Ovary (tissue), 9 donors: Measurements from ENCODE around the gene DTNBP1. TPM values are rescaled to one million over a fixed set of nuclear protein-coding genes. Genes with fewer than 3 reads are reported as not detected.

Experiments
- DNase-seq, 5 donors: peaks; one replicate each; pipeline ENCODE4 v3.0.0-alpha.2; 2019 to 2020
- H3K27ac ChIP-seq, 2 donors: fragments of 200-600 bp; one replicate each; pipeline versions ENCODE4 v1.5.1 to v1.8.0; 2019 to 2022
- H3K27me3 ChIP-seq: fragments of 200-600 bp; one replicate; pipeline ENCODE4 v1.8.0; 2022
- H3K36me3 ChIP-seq: fragments of 200-600 bp; sonication (generic); one replicate; pipeline ENCODE4 v1.5.1; 2019
- H3K4me1 ChIP-seq: one replicate; pipeline ENCODE4 v1.8.1; 2013; ENCODE audit warnings: mild to moderate bottlenecking, moderate library complexity; ENCODE audit not compliant: insufficient read depth
- H3K4me3 ChIP-seq: fragments of 200-600 bp; sonication (generic); one replicate; pipeline ENCODE4 v1.5.1; 2017
- H3K9me3 ChIP-seq, 2 donors: fragments of 200-600 bp in 1 of 2; sonication (generic) in 1 of 2; one replicate each; pipeline versions ENCODE4 v1.5.1 to v1.8.1; 2013 to 2019; ENCODE audit warnings: mild to moderate bottlenecking in 1 of 2, moderate library complexity in 1 of 2
- CTCF ChIP-seq, 3 donors: fragments of 450-650 bp in 2 of 3; fragments of 200-600 bp in 1 of 3; IDR thresholded peaks; one replicate each; pipeline versions ENCODE4 v1.5.1 to v1.8.0; 2016 to 2022; ENCODE audit warnings: antibody characterized with exemption in 3 of 3, mild to moderate bottlenecking in 1 of 3
- EP300 ChIP-seq: sonication (generic); formaldehyde crosslinking; IDR thresholded peaks from one replicate; pipeline ENCODE4 v1.6.1; 2017; ENCODE audit warnings: antibody characterized with exemption
- POLR2A ChIP-seq: fragments of 450-650 bp; IDR thresholded peaks from one replicate; pipeline ENCODE4 v1.6.1; 2017; ENCODE audit warnings: antibody characterized with exemption, mild to moderate bottlenecking, moderate library complexity
- WGBS, 3 donors: extraction: QIAGEN DNeasy Blood & Tissue Kit in 1 of 3; methylation state at CpG; one replicate each; pipeline versions ENCODE4 v1.1.5 to v1.1.7; 2013 to 2017; 5-methylcytosine and 5-hydroxymethylcytosine counted together
- intact Hi-C, 4 donors: fragments of 100-400 bp; cut with DNase I; formaldehyde crosslinking; loops; one replicate each; pipeline versions ENCODE4 v1.11.0 to v1.15.1; 2022 to 2023
- polyA plus RNA-seq, 2 donors: library from polyadenylated mRNA; stranded (reverse); fragments of 200-250 nt in 1 of 2; fragments of 350-450 nt in 1 of 2; fragmentation: Illumina TruSeq in 1 of 2; extraction: RNeasy Lipid Tissue Mini Kit (QIAGEN cat#74804) in 1 of 2; gene quantifications; one replicate each; pipeline ENCODE4 v1.2.3, GENCODE V29; 2013 to 2014
- total RNA-seq, 7 donors: library from RNA; depleted of rRNA in 2 of 7; stranded (reverse); fragments of >200 nt in 2 of 7; fragmentation: NEBNext Ultra II Directional in 3 of 7; extraction: Animal tissue kit (Norgen Biotek cat#: 25700) in 3 of 7; gene quantifications; one replicate each; pipeline versions ENCODE4 v1.1.0 to v1.2.4, GENCODE V29; 2016 to 2023
- donor health status: DM: no; HTN: no; CAD: no; lungs with moderate emphysema.
- donor health status: DM: no; HTN: no; CAD: no.
- donor health status: Bipolar disorder and iron deficiency.
- donor health status: DM: yes; HTN: yes; CAD: no.
- donor health status: DM: no; HTN: no; CAD: no.
- donor health status: DM: yes; HTN: yes; CAD: no.

The DTNBP1 gene
- total and polyA plus RNA-seq, 9 donors = 11.0 to 21.4 (median 15.6) TPM

DNA sequence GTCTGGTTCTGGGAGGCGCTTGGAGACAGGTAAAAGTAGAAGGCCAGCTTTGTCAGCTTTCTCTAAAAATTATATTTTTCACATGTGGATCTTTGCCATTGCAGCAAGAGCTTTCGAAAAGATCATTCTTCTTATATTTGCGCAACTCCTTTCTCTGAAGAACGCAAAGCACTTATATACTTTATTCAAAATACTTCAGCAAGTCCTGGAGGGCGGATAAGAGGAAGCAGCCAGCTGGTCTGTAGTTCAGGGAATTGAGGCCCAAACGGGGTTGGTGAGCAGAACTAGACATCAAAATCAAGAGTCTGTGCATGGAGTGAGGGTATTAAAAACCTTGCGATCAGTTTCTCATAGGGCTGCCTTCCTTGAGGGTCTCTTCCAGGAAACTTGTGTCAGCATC lies 182.3 kb downstream of the DTNBP1 start:
- no peak overlapping the region for H3K4me3 ChIP-seq
- intact Hi-C loops = no loop called here
- no peak for TF ChIP-seq POLR2A
- no peak for TF ChIP-seq EP300
- TF ChIP-seq CTCF (IDR thresholded peaks at IDR 0.05) = no peak

GRCh38 chr6:15479761-15480160 lies 183.1 kb downstream of the DTNBP1 start:
- Histone ChIP-seq H3K27ac (no peak overlapping the region), H3K4me3 (no peak overlapping the region), H3K9me3 (no peaks in the 10 kb centered on the region), H3K4me1 (peaks cover 8% of the 10 kb centered on the region), H3K27me3 (no peaks in the 10 kb centered on the region), H3K36me3 (no peaks in the 10 kb centered on the region)
- WGBS, 3 donors = 89 to 92% (median 90%) methylated on average over 5 of the region's 5 CpGs
- TF ChIP-seq EP300 (no peak), CTCF (IDR thresholded peaks at IDR 0.05) (no peak), POLR2A (no peak)
- no peak for DNase-seq
- intact Hi-C loops = no loop called here

More for the DNA sequence above, 182.3 kb downstream of the DTNBP1 start:
- peaks cover 8% of the 10 kb centered on the region for H3K4me1 ChIP-seq
- DNase-seq = no peak
- no peaks in the 10 kb centered on the region for H3K36me3 ChIP-seq
- H3K9me3 ChIP-seq = no peaks in the 10 kb centered on the region
- 82 to 95% (median 83%) methylated on average over 7 of the region's 7 CpGs for WGBS, 3 donors
- no peak overlapping the region for H3K27ac ChIP-seq
- H3K27me3 ChIP-seq = no peaks in the 10 kb centered on the region

DNA sequence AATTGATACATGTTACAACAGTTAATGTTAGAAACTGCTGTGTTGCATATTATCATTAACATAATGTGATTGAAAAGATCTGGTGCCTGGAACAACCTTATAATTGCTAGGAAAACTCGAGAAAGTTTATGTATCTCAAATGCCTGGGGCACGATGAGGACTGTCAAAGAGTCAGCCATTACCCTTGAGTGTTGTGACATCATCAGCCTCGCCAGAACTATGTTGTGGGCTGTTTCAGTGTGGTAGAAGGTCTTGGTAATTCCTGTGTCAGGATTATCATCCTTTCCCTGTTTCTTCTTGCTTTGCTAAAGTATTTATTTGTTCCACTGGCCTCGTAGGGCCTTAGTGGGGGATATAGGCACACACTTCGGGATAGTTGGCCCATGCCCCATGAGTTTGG lies 185.1 kb downstream of the DTNBP1 start:
- no peak overlapping the region for H3K27ac ChIP-seq
- no peak for TF ChIP-seq EP300
- TF ChIP-seq POLR2A = no peak
- TF ChIP-seq CTCF (IDR thresholded peaks at IDR 0.05) = no peak
- H3K4me3 ChIP-seq = no peak overlapping the region
- no peaks in the 10 kb centered on the region for H3K36me3 ChIP-seq
- no peaks in the 10 kb centered on the region for H3K27me3 ChIP-seq
- intact Hi-C loops = no loop called here
- no peaks in the 10 kb centered on the region for H3K9me3 ChIP-seq
- peaks cover 9% of the 10 kb centered on the region for H3K4me1 ChIP-seq
- no peak for DNase-seq
- 52 to 60% (median 55%) methylated on average over 5 of the region's 5 CpGs for WGBS, 3 donors

GRCh38 chr6:15476631-15477380 lies 186.0 kb downstream of the DTNBP1 start:
- no peak overlapping the region for H3K27ac ChIP-seq
- H3K4me1 ChIP-seq = peaks cover 9% of the 10 kb centered on the region
- 18 to 50% (median 26%) methylated on average over 7 of the region's 7 CpGs for WGBS, 3 donors
- H3K27me3 ChIP-seq = no peaks in the 10 kb centered on the region
- H3K9me3 ChIP-seq = no peaks in the 10 kb centered on the region
- TF ChIP-seq EP300 = no peak
- no peak for TF ChIP-seq POLR2A
- no peak for TF ChIP-seq CTCF (IDR thresholded peaks at IDR 0.05)
- H3K36me3 ChIP-seq = no peaks in the 10 kb centered on the region
- intact Hi-C loops = no loop called here
- H3K4me3 ChIP-seq = no peak overlapping the region
- no peak for DNase-seq
